HG02885 (cell line): ENCODE measurements around the gene RPL13A.
"Not testable (repeated sequence)": the region's sequence is repeated elsewhere in the genome, so short reads cannot be mapped to it uniquely, and the experiment has no call there.

Experiments used
- ATAC-seq: cut with Tn5 transposase; IDR thresholded peaks from one replicate; pipeline ENCODE4 v1.9.1; 2021; ENCODE audit warnings: mild to moderate bottlenecking; ENCODE audit not compliant: unreplicated experiment, poor library complexity

Gene RPL13A

DNA sequence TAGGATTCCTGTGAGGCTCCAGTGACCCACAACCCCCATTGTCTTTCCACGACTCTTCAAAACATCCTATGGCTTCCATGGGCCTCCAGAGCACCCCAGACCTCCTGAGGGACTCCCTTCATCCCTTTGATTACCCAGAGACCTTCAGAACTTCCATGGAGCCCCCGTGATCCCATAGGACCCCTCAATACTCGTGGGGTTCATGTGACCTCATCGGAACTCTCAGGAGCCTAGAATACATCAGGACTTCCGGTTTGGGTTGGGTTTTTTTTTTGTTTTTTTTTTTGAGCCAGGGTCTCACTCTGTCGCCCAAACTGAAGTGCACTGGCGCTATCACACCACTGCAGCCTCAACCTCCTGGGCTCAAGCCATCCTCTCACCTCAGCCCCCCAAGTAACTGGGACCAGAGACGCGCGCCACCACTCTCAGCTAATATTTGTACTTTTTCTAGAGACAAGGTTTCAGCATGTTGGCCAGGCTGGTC is 33.6 kb upstream of the RPL13A start:
- no peak for ATAC-seq

DNA sequence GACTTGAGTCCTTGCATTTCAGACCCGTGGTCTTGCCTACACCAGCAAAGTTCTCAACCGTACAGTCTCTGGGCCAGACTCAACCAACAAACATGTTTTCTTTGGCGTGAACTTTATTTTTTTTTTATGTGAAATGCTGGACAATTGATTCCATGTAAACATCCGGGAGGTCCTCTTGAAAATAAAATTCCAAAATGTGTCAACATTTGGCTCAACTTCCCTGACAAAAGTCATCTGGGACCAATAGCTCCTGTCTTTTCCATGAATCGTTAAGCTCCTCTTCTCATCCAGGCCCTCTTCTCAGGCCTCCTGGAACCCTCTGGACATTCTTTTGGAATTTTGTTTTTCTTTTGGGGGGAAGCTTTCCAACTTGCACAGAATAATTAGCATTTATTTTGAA is 31.6 kb upstream of the RPL13A start:
- ATAC-seq: no peak

DNA sequence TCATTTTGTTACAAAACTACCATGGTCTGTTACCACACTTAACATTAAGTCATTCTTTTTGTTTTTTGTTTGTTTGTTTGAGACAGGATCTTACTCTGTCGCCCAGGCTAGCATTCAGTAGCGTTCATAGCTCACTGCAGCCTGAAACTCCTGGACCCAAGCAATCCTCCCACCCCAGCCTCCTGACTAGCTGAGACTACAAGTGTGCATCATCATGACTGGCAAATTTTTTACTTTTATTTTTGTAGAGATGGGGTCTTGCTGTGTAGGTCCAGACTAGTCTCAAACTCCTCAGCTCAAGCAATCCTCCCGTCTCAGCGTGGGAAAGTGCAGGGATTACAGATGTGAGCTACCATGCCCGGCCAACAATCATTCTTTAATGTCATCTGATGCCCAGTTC is 31.1 kb upstream of the RPL13A start:
- no peak for ATAC-seq

DNA sequence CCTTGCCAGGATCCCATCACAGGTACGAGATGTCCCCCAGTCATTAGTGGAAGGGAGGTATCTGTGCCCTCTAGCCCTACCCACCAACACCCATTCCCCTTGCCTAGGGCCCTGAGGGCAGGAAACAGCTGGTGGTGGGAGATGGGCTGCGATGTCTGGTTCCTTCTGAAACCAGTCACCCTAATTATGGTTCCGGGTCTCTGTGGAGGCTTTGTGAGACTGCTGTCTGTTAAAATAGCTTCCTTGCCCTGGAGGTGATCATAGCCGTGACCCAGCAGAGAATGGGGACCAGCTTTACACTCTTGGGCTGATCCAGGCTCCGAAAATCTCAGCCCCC is 28.9 kb upstream of the RPL13A start:
- ATAC-seq: no peak

DNA sequence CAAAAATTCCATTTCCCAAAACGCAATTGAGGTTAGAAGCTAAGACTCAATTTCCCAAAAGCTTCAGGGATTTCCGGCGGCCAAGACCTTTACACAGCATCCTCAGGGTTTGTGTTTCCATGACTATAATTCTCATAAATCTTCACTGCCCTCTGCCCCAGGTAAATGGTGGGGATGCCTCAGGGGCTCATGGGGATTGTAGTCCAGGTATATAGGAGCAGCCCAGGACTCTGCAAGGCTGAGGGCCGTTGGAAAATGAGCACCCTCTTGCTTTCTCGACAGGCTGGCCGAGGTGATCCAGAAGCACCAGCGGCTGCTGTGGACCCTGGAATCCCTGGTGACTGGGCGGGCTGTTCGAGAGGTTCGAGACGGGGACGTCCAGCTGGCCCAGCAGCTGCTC is 28.0 kb upstream of the RPL13A start:
- ATAC-seq: no peak

DNA sequence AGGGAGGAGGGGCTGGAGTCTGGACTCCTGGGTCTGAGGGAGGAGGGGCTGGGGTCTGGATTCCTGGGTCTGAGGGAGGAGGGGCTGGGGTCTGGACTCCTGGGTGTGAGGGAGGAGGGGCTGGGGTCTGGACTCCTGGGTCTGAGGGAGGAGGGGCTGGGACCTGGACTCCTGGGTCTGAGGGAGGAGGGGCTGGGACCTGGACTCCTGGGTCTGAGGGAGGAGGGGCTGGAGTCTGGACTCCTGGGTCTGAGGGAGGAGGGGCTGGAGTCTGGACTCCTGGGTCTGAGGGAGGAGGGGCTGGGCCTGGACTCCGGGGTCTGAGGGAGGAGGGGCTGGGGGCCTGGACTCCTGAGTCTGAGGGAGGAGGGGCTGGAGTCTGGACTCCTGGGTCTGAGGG is 26.3 kb upstream of the RPL13A start:
- ATAC-seq: not testable (repeated sequence)

DNA sequence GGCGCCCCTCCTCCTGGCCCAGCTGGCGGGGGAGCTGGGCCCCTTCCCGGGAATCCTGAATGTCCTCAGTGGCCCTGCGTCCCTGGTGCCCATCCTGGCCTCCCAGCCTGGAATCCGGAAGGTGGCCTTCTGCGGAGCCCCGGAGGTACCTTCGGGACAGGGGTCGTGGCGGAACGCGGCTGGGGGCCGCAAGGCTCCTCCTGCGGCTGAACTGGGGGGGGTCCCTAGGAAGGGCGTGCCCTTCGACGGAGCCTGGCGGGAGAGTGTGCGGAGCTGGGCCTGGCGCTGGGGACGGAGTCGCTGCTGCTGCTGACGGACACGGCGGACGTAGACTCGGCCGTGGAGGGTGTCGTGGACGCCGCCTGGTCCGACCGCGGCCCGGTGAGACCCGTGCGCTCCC is 25.8 kb upstream of the RPL13A start:
- ATAC-seq: no peak

DNA sequence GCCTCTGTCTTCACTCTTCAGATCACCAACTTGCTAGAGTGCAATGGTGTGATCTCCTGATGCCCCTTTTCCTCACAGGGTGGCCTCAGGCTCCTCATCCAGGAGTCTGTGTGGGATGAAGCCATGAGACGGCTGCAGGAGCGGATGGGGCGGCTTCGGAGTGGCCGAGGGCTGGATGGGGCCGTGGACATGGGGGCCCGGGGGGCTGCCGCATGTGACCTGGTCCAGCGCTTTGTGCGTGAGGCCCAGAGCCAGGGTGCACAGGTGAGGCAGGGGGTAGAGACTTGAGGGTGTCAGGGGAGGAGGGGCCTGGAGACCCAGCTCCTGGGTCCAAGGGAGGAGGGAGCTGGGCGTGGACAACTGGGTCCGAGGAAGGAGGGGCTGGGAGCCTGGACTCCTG is 24.9 kb upstream of the RPL13A start:
- ATAC-seq: no peak

DNA sequence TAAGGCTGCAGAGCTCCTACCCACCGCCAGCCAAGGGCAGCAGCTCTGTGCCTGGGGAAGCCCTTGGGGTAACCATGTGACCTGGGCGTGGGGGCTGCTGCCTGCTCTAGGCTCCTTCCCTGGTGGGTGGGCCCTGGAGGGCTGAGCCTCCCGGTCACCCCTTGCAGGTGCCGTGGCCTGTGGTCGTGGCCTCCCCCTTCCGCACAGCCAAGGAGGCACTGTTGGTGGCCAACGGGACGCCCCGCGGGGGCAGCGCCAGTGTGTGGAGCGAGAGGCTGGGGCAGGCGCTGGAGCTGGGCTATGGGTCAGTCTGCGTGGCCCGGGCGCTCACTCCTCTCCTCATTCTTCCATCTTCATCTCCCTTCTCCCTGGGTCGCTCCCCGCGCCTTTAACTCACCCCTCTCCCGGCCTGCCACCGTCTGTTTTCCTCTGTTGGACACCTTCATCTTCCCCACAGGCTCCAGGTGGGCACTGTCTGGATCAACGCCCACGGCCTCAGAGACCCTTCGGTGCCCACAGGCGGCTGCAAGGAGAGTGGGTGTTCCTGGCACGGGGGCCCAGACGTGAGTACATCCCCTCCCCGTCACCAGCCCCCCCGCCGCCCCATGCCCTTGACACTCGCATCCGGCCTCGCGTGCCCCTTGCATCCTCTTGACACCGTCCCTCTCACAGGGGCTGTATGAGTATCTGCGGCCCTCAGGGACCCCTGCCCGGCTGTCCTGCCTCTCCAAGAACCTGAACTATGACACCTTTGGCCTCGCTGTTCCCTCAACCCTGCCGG is 23.3 kb upstream of the RPL13A start:
- no peak for ATAC-seq

DNA sequence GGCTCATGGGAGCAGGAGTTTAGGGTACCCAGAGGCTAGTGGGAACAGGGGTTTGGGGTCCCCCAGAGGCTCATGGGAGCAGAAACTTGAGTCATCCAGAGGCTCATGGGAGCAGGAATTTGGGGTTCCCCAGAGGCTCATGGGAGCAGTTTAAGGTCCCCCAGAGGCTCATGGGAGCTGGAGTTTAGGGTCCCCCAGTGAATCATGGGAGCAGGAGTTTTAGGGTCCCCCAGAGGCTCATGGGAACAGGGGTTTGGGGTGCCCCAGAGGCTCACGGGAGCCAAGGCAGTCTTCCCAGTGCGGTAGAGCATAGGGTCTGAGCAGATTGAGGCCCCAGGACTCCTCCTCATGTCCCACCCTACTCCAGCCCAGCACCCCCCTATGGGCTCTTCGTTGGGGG is 22.0 kb upstream of the RPL13A start:
- no peak for ATAC-seq

DNA sequence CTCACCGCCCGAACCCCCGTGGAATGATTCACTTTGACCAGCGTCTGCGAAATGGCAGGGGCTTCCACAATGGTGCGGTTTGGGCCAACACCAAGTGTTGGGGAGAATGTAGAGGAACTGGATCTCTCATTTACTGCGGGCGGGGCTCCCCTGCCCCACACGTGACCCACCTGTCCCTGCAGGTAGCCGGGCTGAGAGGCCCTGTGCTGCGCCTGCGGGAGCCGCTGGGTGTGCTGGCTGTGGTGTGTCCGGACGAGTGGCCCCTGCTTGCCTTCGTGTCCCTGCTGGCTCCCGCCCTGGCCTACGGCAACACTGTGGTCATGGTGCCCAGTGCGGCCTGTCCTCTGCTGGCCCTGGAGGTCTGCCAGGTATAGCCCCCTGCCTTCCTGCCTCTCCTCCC is 19.2 kb upstream of the RPL13A start:
- no peak for ATAC-seq

DNA sequence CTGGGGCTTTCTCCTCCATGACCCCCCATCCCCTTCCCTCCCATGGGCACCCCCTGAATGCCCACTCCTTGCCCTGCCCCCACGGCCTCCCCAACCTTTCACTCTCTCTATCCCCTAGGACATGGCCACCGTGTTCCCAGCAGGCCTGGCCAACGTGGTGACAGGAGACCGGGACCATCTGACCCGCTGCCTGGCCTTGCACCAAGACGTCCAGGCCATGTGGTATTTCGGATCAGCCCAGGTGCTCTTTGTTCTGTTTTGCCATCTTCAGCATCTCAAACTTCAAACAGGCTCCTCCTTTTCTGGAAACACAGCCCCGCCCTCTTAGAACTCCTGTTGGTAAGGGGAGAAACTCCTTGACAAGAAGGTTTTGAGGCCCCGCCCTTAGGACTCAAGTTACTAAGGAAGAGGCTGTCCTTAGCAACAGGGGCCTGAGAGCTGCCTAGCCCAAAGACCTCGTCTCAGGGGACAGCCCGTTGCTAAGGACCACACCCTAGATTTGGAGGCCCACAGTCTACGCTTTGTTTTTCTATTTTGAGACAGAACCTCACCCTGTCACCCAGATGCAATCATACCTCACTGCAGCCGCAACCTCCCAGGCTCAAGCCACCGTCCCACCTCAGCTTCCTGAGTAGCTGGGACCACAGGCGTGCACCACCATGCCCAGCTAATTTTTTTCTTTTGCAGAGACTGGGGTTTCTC is 18.5 kb upstream of the RPL13A start:
- ATAC-seq: peak; percentile 69

DNA sequence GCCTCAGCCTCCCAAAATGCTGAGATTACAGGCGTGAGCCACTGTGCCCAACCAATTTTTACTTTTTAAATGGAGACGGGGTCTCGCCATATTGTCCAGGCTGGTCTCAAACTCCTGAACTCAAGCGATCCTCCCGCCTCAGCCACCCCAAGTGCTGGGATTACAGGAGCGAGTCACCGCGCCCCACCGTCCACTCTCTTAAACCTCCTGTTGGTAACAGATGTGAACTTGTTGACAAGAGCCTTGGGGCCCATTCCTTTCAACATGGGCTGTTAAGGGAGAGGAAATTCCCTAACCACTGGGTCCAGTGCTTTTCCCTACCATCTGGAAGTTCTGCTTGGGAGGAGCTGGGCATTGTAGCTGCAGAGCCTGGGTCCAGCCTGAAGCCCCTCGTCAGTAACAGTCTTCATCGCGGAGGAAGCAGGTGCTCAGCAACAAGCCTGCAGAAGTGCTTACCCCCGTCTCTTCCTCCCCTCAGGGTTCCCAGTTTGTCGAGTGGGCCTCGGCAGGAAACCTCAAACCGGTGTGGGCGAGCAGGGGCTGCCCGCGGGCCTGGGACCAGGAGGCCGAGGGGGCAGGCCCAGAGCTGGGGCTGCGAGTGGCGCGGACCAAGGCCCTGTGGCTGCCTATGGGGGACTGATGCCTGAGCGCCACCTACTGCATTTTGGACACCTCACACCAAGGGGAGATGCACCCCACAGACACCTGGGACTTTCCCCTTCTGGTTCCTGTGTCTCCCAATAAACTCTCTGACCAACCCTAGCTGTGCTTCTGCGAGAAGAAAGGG is 17.4 kb upstream of the RPL13A start:
- peak; percentile 58 for ATAC-seq

DNA sequence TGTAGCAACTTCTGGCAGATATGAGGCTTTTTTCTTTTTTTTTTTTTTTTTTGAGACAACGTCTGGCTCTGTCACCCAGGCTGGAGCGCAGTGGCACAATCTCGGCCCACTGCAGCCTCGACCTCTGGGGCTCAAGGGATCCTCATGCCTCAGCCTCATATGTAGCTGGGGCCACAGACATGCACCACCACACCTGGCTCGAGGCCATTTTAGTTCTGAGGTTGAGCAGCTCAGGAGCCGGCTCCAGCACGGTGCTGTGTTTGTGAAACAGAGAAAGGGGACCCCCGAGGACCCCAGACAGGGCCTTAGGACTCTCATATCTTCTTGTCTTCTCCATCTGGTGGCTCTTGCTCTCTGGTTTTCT is 16.8 kb upstream of the RPL13A start:
- ATAC-seq: no peak

DNA sequence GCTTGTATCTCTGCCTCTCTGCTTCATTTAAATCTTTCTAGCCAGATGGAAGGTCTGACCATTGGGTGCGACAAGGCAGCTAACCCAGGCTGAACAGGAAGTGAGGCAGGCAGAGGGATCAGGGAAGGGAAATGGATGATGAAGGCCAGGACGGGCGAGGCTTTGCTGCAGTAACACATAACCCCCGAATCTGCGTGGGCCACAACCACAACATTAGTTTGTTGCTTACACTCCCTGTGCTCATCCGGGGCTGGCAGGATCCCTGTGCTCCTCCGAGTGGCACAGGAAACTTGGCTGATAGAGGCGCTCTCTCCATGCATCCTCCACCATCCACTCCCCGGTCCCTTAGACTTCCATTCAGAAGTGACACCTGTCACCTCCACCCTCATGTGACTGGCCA is 14.5 kb upstream of the RPL13A start:
- no peak for ATAC-seq

DNA sequence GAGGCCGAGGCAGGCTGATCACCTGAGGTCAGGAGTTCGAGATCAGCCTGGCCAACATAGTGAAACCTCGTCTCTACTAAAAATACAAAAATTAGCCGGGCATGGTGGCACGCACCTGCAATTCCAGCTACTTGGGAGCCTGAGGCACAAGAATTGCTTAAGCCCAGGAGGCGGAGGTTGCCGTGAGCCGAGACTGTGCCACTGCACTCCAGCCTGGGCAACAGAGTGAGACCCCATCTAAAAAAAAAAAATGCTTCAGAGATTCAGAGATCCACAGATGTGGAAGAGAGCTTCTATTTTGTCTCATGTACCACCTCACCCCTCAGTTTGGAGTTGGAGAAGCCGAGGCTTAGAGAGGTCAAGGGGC is 13.9 kb upstream of the RPL13A start:
- ATAC-seq: not testable (repeated sequence)

DNA sequence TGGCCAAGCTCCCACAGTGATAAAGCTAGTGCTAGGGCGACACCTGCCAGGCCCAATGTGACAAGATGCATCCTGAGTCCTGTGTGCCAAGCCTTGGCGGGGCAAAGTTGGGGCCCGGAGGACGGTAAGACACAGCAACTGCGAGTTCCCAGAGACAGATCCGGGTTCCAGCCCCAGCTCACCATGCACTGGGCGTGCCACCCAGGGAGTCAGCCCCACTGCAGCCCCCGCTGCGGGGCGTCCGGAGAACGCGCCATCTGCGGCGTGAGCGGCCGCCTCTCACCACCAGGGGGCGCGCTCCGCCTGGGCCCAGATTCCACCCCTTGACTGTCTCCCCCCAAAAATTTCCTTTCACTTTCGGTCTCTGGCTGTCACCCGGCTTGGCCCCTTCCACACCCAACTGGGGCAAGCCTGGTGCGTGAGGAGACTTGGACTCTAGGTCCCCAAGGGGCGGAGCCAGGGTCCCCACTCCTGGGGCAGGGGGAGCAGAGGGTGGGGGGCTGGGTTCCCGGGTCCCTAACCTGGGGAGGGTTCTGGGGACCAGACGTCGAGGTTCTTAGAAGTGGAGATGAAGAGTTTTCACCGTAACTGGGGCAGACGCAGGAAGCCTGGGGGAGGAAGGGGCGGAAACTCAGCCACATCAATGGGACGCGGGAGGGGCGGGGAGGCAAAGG is 13.4 kb upstream of the RPL13A start, which contains the start of gene FLT3LG:
Gene FLT3LG (plus strand): TSS at position 348 of the 674 bp plus-strand sequence. CDS start 425 bp downstream, outside the sequence.
- ATAC-seq: peak; percentile 58

DNA sequence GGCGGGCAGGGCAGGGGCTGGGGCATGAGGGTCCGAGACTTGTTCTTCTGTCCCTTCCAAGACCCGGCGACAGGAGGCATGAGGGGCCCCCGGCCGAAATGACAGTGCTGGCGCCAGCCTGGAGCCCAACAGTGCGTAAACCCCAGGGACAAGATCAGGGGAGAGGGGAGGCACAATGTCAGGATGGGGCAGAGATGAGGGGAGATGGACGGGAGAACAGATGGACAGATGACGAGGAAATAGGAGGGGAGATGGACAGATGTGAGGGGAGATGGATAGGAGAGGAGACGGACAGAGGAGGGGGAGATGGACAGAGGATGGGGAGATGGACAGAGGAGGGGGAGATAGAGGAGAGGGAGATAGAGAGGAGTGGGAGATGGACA is 12.9 kb upstream of the RPL13A start:
- ATAC-seq: no peak

DNA sequence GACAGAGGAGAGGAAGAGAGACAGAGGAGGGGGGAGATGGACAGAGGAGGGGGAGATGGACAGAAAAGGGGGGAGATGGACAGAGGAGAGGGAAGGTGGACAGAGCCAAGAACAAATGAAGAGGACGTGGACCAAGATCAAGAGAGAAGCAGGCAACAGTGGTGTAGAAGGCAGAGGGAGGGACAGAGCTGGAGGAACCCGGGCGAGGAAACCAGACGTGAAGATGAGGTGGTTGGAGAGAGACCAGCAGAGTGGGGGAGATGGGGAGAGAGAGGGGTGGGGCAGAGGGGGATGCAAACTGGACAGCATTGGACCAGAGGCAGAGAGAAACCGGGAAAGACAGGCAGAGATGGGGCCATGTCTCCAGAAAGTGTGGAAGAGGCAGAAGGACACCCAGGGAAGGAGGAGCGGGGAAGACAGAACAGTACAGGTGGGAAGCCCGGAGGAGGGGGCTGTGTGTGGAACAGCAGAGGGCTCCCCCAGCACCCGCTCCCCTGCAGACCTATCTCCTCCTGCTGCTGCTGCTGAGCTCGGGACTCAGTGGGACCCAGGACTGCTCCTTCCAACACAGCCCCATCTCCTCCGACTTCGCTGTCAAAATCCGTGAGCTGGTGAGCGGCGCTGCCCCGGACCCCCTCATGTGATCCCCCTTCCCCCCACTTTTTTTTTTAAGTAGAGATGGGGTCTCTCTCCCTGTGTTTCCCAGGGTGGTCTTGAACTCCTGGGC is 12.1 kb upstream of the RPL13A start:
- ATAC-seq: no peak
